Measurements from ENCODE around the gene SLC7A11. TPM values are rescaled to one million over a fixed set of nuclear protein-coding genes. Genes with fewer than 3 reads are reported as not detected.

SLC7A11 gene
- total and polyA plus RNA-seq, 10 of the 15 experiments (the other 5 are each of a cell fraction or from before 2014, with no cell fraction given) = 1.6 to 9.8 (median 3.5) TPM

GRCh38 chr4:138222046-138222445, 20.1 kb downstream of the SLC7A11 start:
- no peak for TF ChIP-seq NR2C2 (IDR thresholded peaks at IDR 0.05; ENCODE audit: borderline replicate concordance, control insufficient read depth, insufficient read length, low read depth)
- TF ChIP-seq MTA3 (IDR thresholded peaks at IDR 0.05; ENCODE audit: borderline replicate concordance, low read length) = no peak
- no peak for TF ChIP-seq MXI1 (IDR thresholded peaks at IDR 0.05; ENCODE audit: low read depth, low read length)
- TF ChIP-seq WRNIP1 (IDR thresholded peaks at IDR 0.05; ENCODE audit: borderline replicate concordance, low read depth, low read length) = no peak
- no peak for TF ChIP-seq MYC (IDR thresholded peaks at IDR 0.05; ENCODE audit: insufficient read depth, insufficient read length, insufficient replicate concordance, low read length, severe bottlenecking)
- TF ChIP-seq IKZF2 (IDR thresholded peaks at IDR 0.05) = no peak
- no peak for TF ChIP-seq SMARCA5 (IDR thresholded peaks at IDR 0.05)
- no peak for TF ChIP-seq TCF7 (IDR thresholded peaks at IDR 0.05; ENCODE audit: borderline replicate concordance)
- RAD21 ChIA-PET (ENCODE audit: unreplicated experiment) = interaction anchor here (0.9 kb wide), 1 partner anchor 23 kb away, joined by 3 read pairs; no protein-coding TSS in a partner anchor
- DNase-seq (ENCODE audit: low read depth, low spot score) (no peak), ATAC-seq (no peak), FAIRE-seq (no peak)
- Histone ChIP-seq H3K4me1 (ENCODE audit: control insufficient read depth, insufficient read depth, low read length) (no peaks in the 10 kb centered on the region), H3K27me3 (replicated peaks in 1 of 2; ENCODE audit: control insufficient read depth in 2 of 2, insufficient read depth in 2 of 2, low read length in 1 of 2) (no peaks in the 10 kb centered on the region), H2AFZ (ENCODE audit: control insufficient read depth, low read depth, low read length) (no peak overlapping the region), H3K79me2 (ENCODE audit: control insufficient read depth, insufficient read depth, low read length) (no peaks in the 10 kb centered on the region), H3K36me3 (ENCODE audit: control insufficient read depth in 2 of 2, insufficient read depth in 2 of 2, low read length in 1 of 2) (no peaks in the 10 kb centered on the region; a peak in 1 of 4 replicates), H4K20me1 (ENCODE audit: control insufficient read depth, insufficient read depth) (no peaks in the 10 kb centered on the region), H3K9me3 (replicated peaks; ENCODE audit: control insufficient read depth, insufficient read depth, low read length) (no peaks in the 10 kb centered on the region), H3K9ac (ENCODE audit: control insufficient read depth, insufficient read depth, low read length) (no peak overlapping the region), H3K27ac (ENCODE audit: control insufficient read depth, insufficient read depth) (no peak overlapping the region), H3K4me3 (no peak overlapping the region), H3K4me2 (ENCODE audit: control insufficient read depth, insufficient read depth) (no peak overlapping the region)
- intact Hi-C loops (cut with micrococcal nuclease; ENCODE audit: unreplicated experiment) = no loop called here
- BruUV-seq (replicated peaks) = no TSS peak
- POLR2A ChIA-PET = interaction anchor here (0.6 kb wide), 1 partner anchor 803 kb away, joined by 3 read pairs; no protein-coding TSS in a partner anchor
- CTCF ChIA-PET = interaction anchor here (0.6 to 1.4 kb wide), 2 partner anchors 10 to 357 kb away, joined by 3 to 4 read pairs; no protein-coding TSS in a partner anchor
- in situ Hi-C loops (cut with MboI) = loop anchor here (25.0 kb wide), 1 partner anchor 1090 kb away; the partner anchor contains the start of genes NAA15 and NDUFC1
- SMC1A ChIA-PET (ENCODE audit: uncharacterized antibody, unreplicated experiment) = interaction anchor here (0.7 to 2.1 kb wide), 5 partner anchors 8 to 34 kb away, joined by 3 to 6 read pairs (median 3); partner anchors contain the start of gene SLC7A11
- 32% methylated on average over 4 of the region's 4 CpGs for WGBS (ENCODE audit: insufficient coverage, insufficient replicate concordance, low lambda C conversion rate, missing lambda C conversion rate)
